ENCODE measurements around the gene SYNJ2. TPM values are rescaled to one million over a fixed set of nuclear protein-coding genes. Genes with fewer than 3 reads are reported as not detected.
"Not testable (repeated sequence)": the region's sequence is repeated elsewhere in the genome, so short reads cannot be mapped to it uniquely, and the experiment has no call there.

SYNJ2 gene
- total RNA-seq, 2 donors from 2014 or later = 30.6 to 48.5 TPM

DNA sequence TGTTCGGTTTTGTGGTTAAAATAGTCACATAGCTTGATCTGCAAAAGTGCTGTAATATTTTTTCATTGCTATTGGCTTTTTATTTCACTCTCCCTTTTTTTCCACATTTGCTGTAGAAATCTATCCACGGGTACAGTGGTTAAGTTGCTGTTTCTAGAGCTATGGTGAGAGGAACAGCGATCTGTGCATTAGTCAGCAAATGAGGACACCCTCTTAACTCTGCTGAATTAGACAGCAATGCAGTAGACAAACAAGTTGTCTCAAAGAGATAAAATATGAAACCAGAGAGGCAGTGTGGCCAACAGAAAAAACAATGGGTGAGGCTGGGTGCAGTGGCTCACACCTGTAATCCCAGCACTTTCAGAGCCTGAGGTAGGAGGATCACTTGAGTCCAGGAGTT is 17.6 kb upstream of the SYNJ2 start:
- peaks cover 4% of the 10 kb centered on the region for H3K9me3 ChIP-seq
- no peak for ATAC-seq (ENCODE audit: insufficient number of reproducible peaks, low FRiP score, low read depth)
- TF ChIP-seq, protein P1, sequence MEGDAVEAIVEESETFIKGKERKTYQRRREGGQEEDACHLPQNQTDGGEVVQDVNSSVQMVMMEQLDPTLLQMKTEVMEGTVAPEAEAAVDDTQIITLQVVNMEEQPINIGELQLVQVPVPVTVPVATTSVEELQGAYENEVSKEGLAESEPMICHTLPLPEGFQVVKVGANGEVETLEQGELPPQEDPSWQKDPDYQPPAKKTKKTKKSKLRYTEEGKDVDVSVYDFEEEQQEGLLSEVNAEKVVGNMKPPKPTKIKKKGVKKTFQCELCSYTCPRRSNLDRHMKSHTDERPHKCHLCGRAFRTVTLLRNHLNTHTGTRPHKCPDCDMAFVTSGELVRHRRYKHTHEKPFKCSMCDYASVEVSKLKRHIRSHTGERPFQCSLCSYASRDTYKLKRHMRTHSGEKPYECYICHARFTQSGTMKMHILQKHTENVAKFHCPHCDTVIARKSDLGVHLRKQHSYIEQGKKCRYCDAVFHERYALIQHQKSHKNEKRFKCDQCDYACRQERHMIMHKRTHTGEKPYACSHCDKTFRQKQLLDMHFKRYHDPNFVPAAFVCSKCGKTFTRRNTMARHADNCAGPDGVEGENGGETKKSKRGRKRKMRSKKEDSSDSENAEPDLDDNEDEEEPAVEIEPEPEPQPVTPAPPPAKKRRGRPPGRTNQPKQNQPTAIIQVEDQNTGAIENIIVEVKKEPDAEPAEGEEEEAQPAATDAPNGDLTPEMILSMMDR (IDR thresholded peaks at IDR 0.05) = no peak

DNA sequence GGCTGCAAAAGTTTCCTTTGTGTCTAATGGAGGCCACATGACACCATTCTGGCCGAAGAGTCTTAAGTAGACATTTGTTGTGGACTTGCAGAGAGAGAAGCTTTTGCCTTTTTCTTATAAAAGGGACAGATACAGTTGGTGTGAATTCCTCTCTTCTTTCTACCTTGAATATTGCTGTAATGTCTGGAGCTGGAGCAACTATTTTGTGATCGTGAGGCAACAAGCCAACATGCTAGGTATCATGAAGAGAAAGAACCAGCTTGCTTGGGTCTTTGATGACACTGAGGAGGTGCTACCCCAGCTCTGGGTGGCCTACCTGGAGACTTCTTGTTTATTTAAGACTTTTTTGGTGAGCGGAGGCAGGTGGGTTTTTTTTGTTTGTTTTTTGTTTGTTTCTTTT is 16.3 kb upstream of the SYNJ2 start:
- H3K9me3 ChIP-seq = no peaks in the 10 kb centered on the region
- H3K27me3 ChIP-seq (replicated peaks; ENCODE audit: insufficient read depth) = no peaks in the 10 kb centered on the region
- TF ChIP-seq, protein P1 (IDR thresholded peaks at IDR 0.05) = no peak
- H3K4me1 ChIP-seq (ENCODE audit: control insufficient read depth in 1 of 2, low read depth in 2 of 2) = peaks cover 0 to 16% of the 10 kb centered on the region in 2 donors
- no peak overlapping the region for H3K4me3 ChIP-seq
- no peaks in the 10 kb centered on the region for H3K36me3 ChIP-seq
- no peak for DNase-seq (ENCODE audit: low spot score)
- no peak for ATAC-seq (ENCODE audit: insufficient number of reproducible peaks, low FRiP score, low read depth)
- no peak overlapping the region for H3K27ac ChIP-seq

More for the DNA sequence above, 17.6 kb upstream of the SYNJ2 start:
- no peak overlapping the region for H3K4me3 ChIP-seq
- no peaks in the 10 kb centered on the region for H3K27me3 ChIP-seq (replicated peaks; ENCODE audit: insufficient read depth)
- H3K36me3 ChIP-seq = no peaks in the 10 kb centered on the region
- H3K4me1 ChIP-seq (ENCODE audit: control insufficient read depth in 1 of 2, low read depth in 2 of 2) = peaks cover 0 to 16% of the 10 kb centered on the region in 2 donors
- DNase-seq (ENCODE audit: low spot score) = no peak
- H3K27ac ChIP-seq = no peak overlapping the region

DNA sequence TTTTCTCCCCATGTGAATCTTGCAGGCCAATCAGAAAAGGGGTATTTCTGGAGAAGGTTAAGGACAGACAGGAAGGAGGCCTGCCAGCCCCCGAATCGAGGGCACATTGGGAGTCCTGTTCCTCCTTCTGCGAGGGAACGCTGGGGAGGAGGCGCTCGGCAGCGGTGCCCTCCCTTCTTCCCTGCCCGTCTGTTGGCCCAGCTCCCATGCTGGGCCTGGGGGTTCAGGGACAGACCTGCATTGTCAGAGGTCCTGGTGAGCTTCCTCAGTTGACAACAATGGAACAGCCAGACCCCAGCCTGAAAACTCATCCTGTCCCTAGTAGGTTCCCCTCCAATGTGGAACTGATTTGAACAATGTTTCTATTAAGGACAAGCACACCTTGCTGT is 15.1 kb upstream of the SYNJ2 start:
- Histone ChIP-seq H3K4me3 (no peak overlapping the region), H3K9me3 (no peaks in the 10 kb centered on the region), H3K4me1 (ENCODE audit: control insufficient read depth in 1 of 2, low read depth in 2 of 2) (peaks cover 0 to 16% of the 10 kb centered on the region in 2 donors), H3K27me3 (replicated peaks; ENCODE audit: insufficient read depth) (no peaks in the 10 kb centered on the region), H3K27ac (no peak overlapping the region), H3K36me3 (no peaks in the 10 kb centered on the region)
- TF ChIP-seq, protein P1 (IDR thresholded peaks at IDR 0.05) = no peak
- no peak for DNase-seq (ENCODE audit: low spot score)
- no peak for ATAC-seq (ENCODE audit: insufficient number of reproducible peaks, low FRiP score, low read depth)

DNA sequence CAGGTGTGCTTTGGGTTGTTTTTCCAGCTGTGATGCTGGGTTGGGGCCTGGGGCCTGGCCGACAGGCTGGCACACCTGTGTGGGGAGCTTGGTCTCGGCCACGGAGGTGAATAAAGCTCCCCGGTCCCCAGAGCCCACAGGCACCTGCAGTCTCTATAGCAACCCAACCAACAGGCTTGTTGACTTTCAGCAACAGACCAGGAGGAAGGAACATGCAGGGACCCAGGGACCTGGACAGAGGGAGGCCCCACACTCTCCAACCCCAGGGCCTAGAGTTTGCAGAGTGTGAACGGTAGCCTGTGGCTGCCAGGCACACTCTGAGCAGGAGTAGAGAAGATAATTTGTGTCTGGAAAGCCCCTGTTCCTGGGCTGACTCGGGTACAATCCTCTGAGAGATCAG is 14.6 kb upstream of the SYNJ2 start:
- no peaks in the 10 kb centered on the region for H3K9me3 ChIP-seq
- no peaks in the 10 kb centered on the region for H3K27me3 ChIP-seq (replicated peaks; ENCODE audit: insufficient read depth)
- DNase-seq (ENCODE audit: low spot score) = no peak
- TF ChIP-seq, protein P1 (IDR thresholded peaks at IDR 0.05) = no peak
- H3K4me1 ChIP-seq (ENCODE audit: control insufficient read depth in 1 of 2, low read depth in 2 of 2) = peaks cover 0 to 16% of the 10 kb centered on the region in 2 donors
- H3K4me3 ChIP-seq = no peak overlapping the region
- H3K36me3 ChIP-seq = no peaks in the 10 kb centered on the region
- no peak for ATAC-seq (ENCODE audit: insufficient number of reproducible peaks, low FRiP score, low read depth)
- H3K27ac ChIP-seq = no peak overlapping the region

DNA sequence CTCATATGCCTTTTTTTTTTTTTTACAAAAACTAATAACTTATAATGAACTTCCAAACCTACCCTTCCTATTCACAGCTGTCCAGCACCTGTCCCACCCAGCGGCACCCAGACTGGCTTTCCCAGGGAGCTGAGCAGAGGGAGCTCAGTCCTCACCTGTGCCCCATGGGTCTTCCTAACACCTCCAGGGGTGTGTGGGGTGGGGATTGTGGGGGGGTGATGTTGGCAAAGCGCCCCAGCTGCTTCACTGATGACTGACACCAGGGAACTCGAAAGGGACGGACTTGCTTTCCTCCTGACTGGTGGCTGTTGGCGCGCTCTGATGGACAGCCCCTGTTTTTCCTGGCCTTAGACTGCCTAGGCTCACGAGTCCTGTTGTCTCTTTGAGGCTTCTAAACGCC is 14.2 kb upstream of the SYNJ2 start:
- Histone ChIP-seq H3K27ac (no peak overlapping the region), H3K4me1 (ENCODE audit: control insufficient read depth in 1 of 2, low read depth in 2 of 2) (peaks cover 0 to 12% of the 10 kb centered on the region in 2 donors), H3K4me3 (no peak overlapping the region), H3K36me3 (no peaks in the 10 kb centered on the region), H3K27me3 (replicated peaks; ENCODE audit: insufficient read depth) (no peaks in the 10 kb centered on the region), H3K9me3 (no peaks in the 10 kb centered on the region)
- TF ChIP-seq, protein P1 (IDR thresholded peaks at IDR 0.05) = no peak
- DNase-seq (ENCODE audit: low spot score) (no peak), ATAC-seq (ENCODE audit: insufficient number of reproducible peaks, low FRiP score, low read depth) (no peak)

DNA sequence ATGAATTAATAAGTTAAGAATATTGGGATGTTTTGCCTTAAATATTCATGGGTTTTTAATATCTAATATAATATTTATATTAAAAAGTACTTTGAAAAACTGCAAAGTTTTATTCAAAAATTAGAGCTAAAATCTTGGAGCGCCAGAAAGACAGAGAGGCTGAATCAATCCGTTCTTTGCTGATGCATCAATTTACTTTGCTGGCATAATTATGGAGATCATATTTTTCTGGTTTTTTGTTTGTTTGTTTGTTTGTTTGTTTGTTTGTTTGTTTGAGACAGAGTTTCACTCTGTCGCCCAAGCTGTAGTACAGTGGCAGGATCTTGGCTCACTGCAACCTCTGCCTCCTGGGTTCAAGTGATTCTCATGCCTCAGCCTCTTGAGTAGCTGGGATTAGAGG is 9.5 kb upstream of the SYNJ2 start:
- ATAC-seq (ENCODE audit: insufficient number of reproducible peaks, low FRiP score, low read depth); H3K27ac ChIP-seq: not testable (repeated sequence)

More for the DNA sequence above, 9.5 kb upstream of the SYNJ2 start:
- H3K27me3 ChIP-seq (replicated peaks; ENCODE audit: insufficient read depth); DNase-seq (ENCODE audit: low spot score); H3K4me3 ChIP-seq; H3K4me1 ChIP-seq (ENCODE audit: control insufficient read depth in 1 of 2, low read depth in 2 of 2); H3K36me3 ChIP-seq; H3K9me3 ChIP-seq: not testable (repeated sequence)
